Measurements from ENCODE around the gene KRTAP10-6.

KRTAP10-6 gene

GRCh38 chr21:44609193-44609592, 16.9 kb upstream of the KRTAP10-6 start:
- H3K27ac ChIP-seq: no peak overlapping the region
- no peaks in the 10 kb centered on the region for H3K36me3 ChIP-seq
- H3K4me3 ChIP-seq (ENCODE audit: low read depth, low read length): no peak overlapping the region
- H3K27me3 ChIP-seq (ENCODE audit: insufficient read depth, low read depth, severe bottlenecking): no peaks in the 10 kb centered on the region
- no peak for TF ChIP-seq CTCF (IDR thresholded peaks at IDR 0.05; ENCODE audit: low read depth, low read length)
- no peak for DNase-seq
- peaks cover 27% of the 10 kb centered on the region for H3K9me3 ChIP-seq (ENCODE audit: severe bottlenecking)

- no peak overlapping the region for H3K4me3 ChIP-seq (ENCODE audit: low read depth, low read length)
- peaks cover 27% of the 10 kb centered on the region for H3K9me3 ChIP-seq (ENCODE audit: severe bottlenecking)
- no peak for DNase-seq
- H3K27me3 ChIP-seq (ENCODE audit: insufficient read depth, low read depth, severe bottlenecking): no peaks in the 10 kb centered on the region
- no peak for TF ChIP-seq CTCF (IDR thresholded peaks at IDR 0.05; ENCODE audit: low read depth, low read length)
- H3K27ac ChIP-seq: no peak overlapping the region
- H3K36me3 ChIP-seq: no peaks in the 10 kb centered on the region
Observed at GRCh38 chr21:44606495-44606894, 14.2 kb upstream of the KRTAP10-6 start.

- no peak for TF ChIP-seq CTCF (IDR thresholded peaks at IDR 0.05; ENCODE audit: low read depth, low read length)
- Histone ChIP-seq H3K9me3 (ENCODE audit: severe bottlenecking) (peaks cover 10% of the 10 kb centered on the region), H3K36me3 (no peaks in the 10 kb centered on the region), H3K27ac (no peak overlapping the region), H3K27me3 (ENCODE audit: insufficient read depth, low read depth, severe bottlenecking) (no peaks in the 10 kb centered on the region), H3K4me3 (ENCODE audit: low read depth, low read length) (no peak overlapping the region)
- no peak for DNase-seq
Observed at GRCh38 chr21:44603911-44604310, 11.6 kb upstream of the KRTAP10-6 start.

- Histone ChIP-seq H3K9me3 (ENCODE audit: severe bottlenecking) (peaks cover 13% of the 10 kb centered on the region), H3K36me3 (no peaks in the 10 kb centered on the region), H3K4me3 (ENCODE audit: low read depth, low read length) (no peak overlapping the region), H3K27me3 (ENCODE audit: insufficient read depth, low read depth, severe bottlenecking) (no peaks in the 10 kb centered on the region), H3K27ac (no peak overlapping the region)
- TF ChIP-seq CTCF (IDR thresholded peaks at IDR 0.05; ENCODE audit: low read depth, low read length): no peak
- no peak for DNase-seq
Observed at GRCh38 chr21:44603109-44603875, 11.0 kb upstream of the KRTAP10-6 start.

- no peak for DNase-seq
- H3K36me3 ChIP-seq: no peaks in the 10 kb centered on the region
- H3K27me3 ChIP-seq (ENCODE audit: insufficient read depth, low read depth, severe bottlenecking): no peaks in the 10 kb centered on the region
- no peak overlapping the region for H3K27ac ChIP-seq
- peaks cover 13% of the 10 kb centered on the region for H3K9me3 ChIP-seq (ENCODE audit: severe bottlenecking)
- no peak overlapping the region for H3K4me3 ChIP-seq (ENCODE audit: low read depth, low read length)
- no peak for TF ChIP-seq CTCF (IDR thresholded peaks at IDR 0.05; ENCODE audit: low read depth, low read length)
Observed at GRCh38 chr21:44602463-44602850, 10.2 kb upstream of the KRTAP10-6 start.

Data from WERI-Rb-1 (cell line).